CD4-positive, alpha-beta T cell (primary cell): Measurements from ENCODE around the gene STARD13. TPM values are rescaled to one million over a fixed set of nuclear protein-coding genes. Genes with fewer than 3 reads are reported as not detected.

Experiments used
- ATAC-seq: fragments of 200-7000 bp; cut with Tn5 transposase; one replicate; pipeline ENCODE4 v1.10.0; 2022; ENCODE audit warnings: mild to moderate bottlenecking; ENCODE audit not compliant: poor library complexity
- CTCF ChIA-PET: fragments of 350-600 bp; sonication (Branson Sonifier 250); formaldehyde crosslinking; loops from one replicate; lab custom pipeline; 2021; ENCODE audit warnings: antibody characterized with exemption, inconsistent platforms; lab: Charles Lee
- POLR2A ChIA-PET: fragments of 350-600 bp; sonication (Branson Sonifier 250); formaldehyde crosslinking; loops from one replicate; lab custom pipeline; 2021; ENCODE audit warnings: antibody characterized with exemption, inconsistent platforms; lab: Charles Lee
- DNase-seq, 14 experiments: peaks; one replicate each; pipeline ENCODE4 v3.0.0-alpha.2; 2013 to 2020; ENCODE audit warnings: mixed read lengths in 2 of 14
- H3K27ac ChIP-seq, 2 donors: one replicate each; pipeline versions ENCODE4 v1.5.1 to v1.7.0; 2013; ENCODE audit warnings: low read length in 2 of 2, low read depth in 1 of 2, mild to moderate bottlenecking in 1 of 2
- H3K27me3 ChIP-seq, 2 experiments: 1 replicate in 1 of 2; 2 replicates in 1 of 2; pipeline versions ENCODE4 v1.6.1 to v1.7.0; 2013; ENCODE audit warnings: low read length in 2 of 2, control low read depth in 1 of 2, mild to moderate bottlenecking in 1 of 2, moderate library complexity in 1 of 2; ENCODE audit not compliant: insufficient read depth in 2 of 2, control insufficient read depth in 1 of 2
- H3K36me3 ChIP-seq: one replicate; pipeline ENCODE4 v1.6.1; 2013; ENCODE audit warnings: low read length, control low read depth; ENCODE audit not compliant: insufficient read depth
- H3K4me1 ChIP-seq: one replicate; pipeline ENCODE4 v1.6.1; 2013; ENCODE audit warnings: low read length, control low read depth; ENCODE audit not compliant: insufficient read depth
- H3K4me3 ChIP-seq: one replicate; pipeline ENCODE4 v1.5.1; 2013; ENCODE audit warnings: mild to moderate bottlenecking, low read length, moderate library complexity
- H3K9me3 ChIP-seq, 2 experiments: 1 replicate in 1 of 2; 2 replicates in 1 of 2; pipeline versions ENCODE4 v1.6.1 to v1.7.0; 2013; ENCODE audit warnings: low read length in 2 of 2, mild to moderate bottlenecking in 2 of 2, control low read depth in 1 of 2, moderate library complexity in 1 of 2; ENCODE audit not compliant: control insufficient read depth in 1 of 2, insufficient read depth in 1 of 2
- H3K27ac Mint-ChIP-seq: one replicate; pipeline ENCODE4 v1.8.0; 2020; ENCODE audit warnings: mixed read lengths
- H3K27me3 Mint-ChIP-seq: one replicate; pipeline ENCODE4 v1.8.0; 2021; ENCODE audit warnings: mixed read lengths
- H3K36me3 Mint-ChIP-seq: one replicate; pipeline ENCODE4 v1.8.0; 2021; ENCODE audit warnings: low read depth, mixed read lengths
- H3K4me1 Mint-ChIP-seq: one replicate; pipeline ENCODE4 v1.8.0; 2021; ENCODE audit warnings: low read depth, mixed read lengths
- H3K4me3 Mint-ChIP-seq: one replicate; pipeline ENCODE4 v1.8.0; 2020; ENCODE audit warnings: mild to moderate bottlenecking, mixed read lengths
- H3K9me3 Mint-ChIP-seq: one replicate; pipeline ENCODE4 v1.8.0; 2020; ENCODE audit warnings: mixed read lengths
- CTCF ChIP-seq: fragments of 200-600 bp; IDR thresholded peaks from one replicate; pipeline ENCODE4 v1.8.0; 2022; ENCODE audit warnings: antibody characterized with exemption, mild to moderate bottlenecking
- intact Hi-C, 2 experiments: fragments of 100-400 bp; cut with DNase I in 1 of 2; cut with micrococcal nuclease in 1 of 2; formaldehyde crosslinking; loops; one replicate each; pipeline versions ENCODE4 v1.15.1 to v1.9.0; 2023 to 2025; cut with DNase I, micrococcal nuclease
- total RNA-seq, 174 experiments: library from RNA in 2 of 174; stranded (reverse) in 2 of 174; gene quantifications; one replicate each; pipeline ENCODE4 v1.2.3 and lab custom pipeline; 2021 to 2026

The STARD13 gene
- total RNA-seq, 2 experiments from 2014 or later, result not detected

- peaks cover 3% of the 10 kb centered on the region for H3K4me1 Mint-ChIP-seq
- POLR2A ChIA-PET, result no interaction called here
- H3K4me1 ChIP-seq, result no peaks in the 10 kb centered on the region
- H3K36me3 ChIP-seq, result no peaks in the 10 kb centered on the region
- CTCF ChIA-PET, result interaction anchor here (1.7 kb wide), 1 partner anchor 309 kb away, joined by 3 read pairs; no protein-coding TSS in a partner anchor
- H3K9me3 ChIP-seq, result peaks cover 0 to 5% of the 10 kb centered on the region in 2 experiments
- no peaks in the 10 kb centered on the region for H3K27me3 Mint-ChIP-seq
- H3K27ac ChIP-seq, result no peak overlapping the region
- intact Hi-C loops, result no loop called here
- ATAC-seq (no peak), DNase-seq (no peak)
- H3K9me3 Mint-ChIP-seq, result peaks cover 12% of the 10 kb centered on the region
- no peaks in the 10 kb centered on the region for H3K27me3 ChIP-seq
- H3K36me3 Mint-ChIP-seq, result no peaks in the 10 kb centered on the region
- H3K4me3 Mint-ChIP-seq, result no peak overlapping the region
- no peak overlapping the region for H3K4me3 ChIP-seq
- no peak overlapping the region for H3K27ac Mint-ChIP-seq
- no peak for TF ChIP-seq CTCF
These were observed 52.0 kb downstream of the STARD13 start for GRCh38 chr13:33233547-33233946.

- Histone ChIP-seq H3K27me3 (no peaks in the 10 kb centered on the region), H3K36me3 (no peaks in the 10 kb centered on the region), H3K4me3 (no peak overlapping the region), H3K4me1 (no peaks in the 10 kb centered on the region), H3K27ac (no peak overlapping the region), H3K9me3 (peaks cover 0 to 5% of the 10 kb centered on the region in 2 experiments)
- Mint-ChIP-seq H3K27me3 (no peaks in the 10 kb centered on the region), H3K9me3 (peaks cover 12% of the 10 kb centered on the region), H3K4me1 (peaks cover 5% of the 10 kb centered on the region), H3K36me3 (no peaks in the 10 kb centered on the region), H3K4me3 (no peak overlapping the region), H3K27ac (no peak overlapping the region)
- no peak for DNase-seq
- no peak for TF ChIP-seq CTCF
- no peak for ATAC-seq
- intact Hi-C loops, result no loop called here
- POLR2A ChIA-PET, result no interaction called here
- CTCF ChIA-PET, result interaction anchor here (1.7 kb wide), 1 partner anchor 310 kb away, joined by 3 read pairs; no protein-coding TSS in a partner anchor
These were observed 52.7 kb downstream of the STARD13 start for GRCh38 chr13:33232883-33233282.

GRCh38 chr13:33231339-33231738, 54.2 kb downstream of the STARD13 start:
- H3K4me1 Mint-ChIP-seq, result peaks cover 5% of the 10 kb centered on the region
- intact Hi-C loops, result no loop called here
- CTCF ChIA-PET, result no interaction called here

More at GRCh38 chr13:33231339-33231738, 54.2 kb downstream of the STARD13 start:
- DNase-seq (no peak), ATAC-seq (no peak)
- POLR2A ChIA-PET, result no interaction called here
- Mint-ChIP-seq H3K4me3 (no peak overlapping the region), H3K27me3 (no peaks in the 10 kb centered on the region), H3K27ac (no peak overlapping the region), H3K9me3 (peaks cover 12% of the 10 kb centered on the region), H3K36me3 (no peaks in the 10 kb centered on the region)
- H3K4me3 ChIP-seq, result no peak overlapping the region
- TF ChIP-seq CTCF, result no peak
- peaks cover 0 to 5% of the 10 kb centered on the region in 2 experiments for H3K9me3 ChIP-seq
- H3K27ac ChIP-seq, result no peak overlapping the region
- H3K27me3 ChIP-seq, result no peaks in the 10 kb centered on the region
- no peaks in the 10 kb centered on the region for H3K36me3 ChIP-seq
- H3K4me1 ChIP-seq, result no peaks in the 10 kb centered on the region
